ENCODE measurements around the gene ACAN. TPM values are rescaled to one million over a fixed set of nuclear protein-coding genes. Genes with fewer than 3 reads are reported as not detected.

The ACAN gene
- total RNA-seq, 1 donor from 2014 or later: not detected

GRCh38 chr15:88899251-88899650 is 96.0 kb downstream of the ACAN start:
- no peaks in the 10 kb centered on the region for H3K36me3 ChIP-seq (ENCODE audit: control insufficient read depth, insufficient read depth, low read length)
- no peak for DNase-seq (ENCODE audit: low read depth)
- no peak for FAIRE-seq
- no peak for TF ChIP-seq CTCF (IDR thresholded peaks at IDR 0.05; ENCODE audit: insufficient read depth, low read length, severe bottlenecking)
- no peaks in the 10 kb centered on the region for H3K27me3 ChIP-seq (ENCODE audit: control insufficient read depth, insufficient read depth, low read length)
- no peak overlapping the region for H3K4me3 ChIP-seq (ENCODE audit: low read depth, low read length)

- TF ChIP-seq CTCF (IDR thresholded peaks at IDR 0.05; ENCODE audit: insufficient read depth, low read length, severe bottlenecking): no peak
- H3K4me3 ChIP-seq (ENCODE audit: low read depth, low read length): no peak overlapping the region
- DNase-seq (ENCODE audit: low read depth) (peak; percentile 59), FAIRE-seq (peak; percentile 64)
- no peaks in the 10 kb centered on the region for H3K36me3 ChIP-seq (ENCODE audit: control insufficient read depth, insufficient read depth, low read length)
- no peaks in the 10 kb centered on the region for H3K27me3 ChIP-seq (ENCODE audit: control insufficient read depth, insufficient read depth, low read length)
These were observed 97.2 kb downstream of the ACAN start for GRCh38 chr15:88900309-88900981.

GRCh38 chr15:88900982-88901418 is 97.8 kb downstream of the ACAN start:
- FAIRE-seq (peak; percentile 80), DNase-seq (ENCODE audit: low read depth) (no peak)
- no peak overlapping the region for H3K4me3 ChIP-seq (ENCODE audit: low read depth, low read length)
- TF ChIP-seq CTCF (IDR thresholded peaks at IDR 0.05; ENCODE audit: insufficient read depth, low read length, severe bottlenecking): no peak
- no peaks in the 10 kb centered on the region for H3K27me3 ChIP-seq (ENCODE audit: control insufficient read depth, insufficient read depth, low read length)
- no peaks in the 10 kb centered on the region for H3K36me3 ChIP-seq (ENCODE audit: control insufficient read depth, insufficient read depth, low read length)

- FAIRE-seq (no peak), DNase-seq (ENCODE audit: low read depth) (no peak)
- no peaks in the 10 kb centered on the region for H3K27me3 ChIP-seq (ENCODE audit: control insufficient read depth, insufficient read depth, low read length)
- no peak overlapping the region for H3K4me3 ChIP-seq (ENCODE audit: low read depth, low read length)
- H3K36me3 ChIP-seq (ENCODE audit: control insufficient read depth, insufficient read depth, low read length): no peaks in the 10 kb centered on the region
- no peak for TF ChIP-seq CTCF (IDR thresholded peaks at IDR 0.05; ENCODE audit: insufficient read depth, low read length, severe bottlenecking)
These were observed 98.4 kb downstream of the ACAN start for GRCh38 chr15:88901508-88902220.

- DNase-seq (ENCODE audit: low read depth) (no peak), FAIRE-seq (no peak)
- Histone ChIP-seq H3K4me3 (ENCODE audit: low read depth, low read length) (no peak overlapping the region), H3K27me3 (ENCODE audit: control insufficient read depth, insufficient read depth, low read length) (no peaks in the 10 kb centered on the region), H3K36me3 (ENCODE audit: control insufficient read depth, insufficient read depth, low read length) (no peaks in the 10 kb centered on the region)
- TF ChIP-seq CTCF (IDR thresholded peaks at IDR 0.05; ENCODE audit: insufficient read depth, low read length, severe bottlenecking): no peak
These were observed 99.1 kb downstream of the ACAN start for GRCh38 chr15:88902221-88902835.
